GM20000 (cell line): ENCODE results near the gene FBXL16.

Source experiments
- DNase-seq: peaks from one replicate; pipeline ENCODE4 v3.0.0; 2012; ENCODE audit warnings: low spot score
- CTCF ChIP-seq: IDR thresholded peaks from 2 replicates; pipeline ENCODE4 v1.5.1; 2012; ENCODE audit warnings: mild to moderate bottlenecking, control low read depth; ENCODE audit errors: extremely low read depth, missing control alignments

FBXL16 gene

GRCh38 chr16:670485-671352 lies 34.9 kb downstream of the FBXL16 start:
- TF ChIP-seq CTCF, result no peak
- DNase-seq, result no peak

- no peak for DNase-seq
- TF ChIP-seq CTCF, result no peak
These were observed 35.9 kb downstream of the FBXL16 start for GRCh38 chr16:669666-670065.

- TF ChIP-seq CTCF, result no peak
These were observed 37.0 kb downstream of the FBXL16 start for GRCh38 chr16:668519-669171.

GRCh38 chr16:667780-668518 lies 37.7 kb downstream of the FBXL16 start, which contains the start of gene RHOT2:
RHOT2 (plus strand) TSS chr16:668132; CDS start chr16:668200, 68 bp downstream.
- TF ChIP-seq CTCF, result peak; percentile 100
- peak; percentile 97 for DNase-seq

More at GRCh38 chr16:668519-669171, 37.0 kb downstream of the FBXL16 start:
- no peak for DNase-seq

- no peak for TF ChIP-seq CTCF
- no peak for DNase-seq
These were observed 38.4 kb downstream of the FBXL16 start for GRCh38 chr16:667113-667779.

- no peak for TF ChIP-seq CTCF
- DNase-seq, result no peak
These were observed 39.0 kb downstream of the FBXL16 start for GRCh38 chr16:666572-666971.
